Sciatic nerve (tissue), 2 donors: ENCODE data around the gene CMTM5. TPM values are rescaled to one million over a fixed set of nuclear protein-coding genes. Genes with fewer than 3 reads are reported as not detected.
"Not testable (repeated sequence)": the region's sequence is repeated elsewhere in the genome, so short reads cannot be mapped to it uniquely, and the experiment has no call there.

Experiments used
- ATAC-seq: fragments of 200-7000 bp; cut with Tn5 transposase; one replicate; pipeline ENCODE4 v1.9.1; 2020; ENCODE audit warnings: mild to moderate bottlenecking, moderate library complexity
- DNase-seq: peaks from one replicate; pipeline ENCODE4 v3.0.0-alpha.2; 2020; ENCODE audit warnings: low spot score
- intact Hi-C: fragments of 100-400 bp; cut with DNase I; formaldehyde crosslinking; loops from one replicate; pipeline ENCODE4 v1.14.2; 2022
- total RNA-seq: library from RNA; stranded (reverse); fragmentation: NEBNext Ultra II Directional; extraction: Animal tissue kit (Norgen Biotek cat#: 25700); gene quantifications from one replicate; pipeline ENCODE4 v1.2.1, GENCODE V29; 2021
- donor health status: DM: no; HTN: no; CAD: no.
- donor health status: DM: no; HTN: no; CAD: no.

The CMTM5 gene
- total RNA-seq, 1 donor from 2014 or later: 75.3 TPM

DNA sequence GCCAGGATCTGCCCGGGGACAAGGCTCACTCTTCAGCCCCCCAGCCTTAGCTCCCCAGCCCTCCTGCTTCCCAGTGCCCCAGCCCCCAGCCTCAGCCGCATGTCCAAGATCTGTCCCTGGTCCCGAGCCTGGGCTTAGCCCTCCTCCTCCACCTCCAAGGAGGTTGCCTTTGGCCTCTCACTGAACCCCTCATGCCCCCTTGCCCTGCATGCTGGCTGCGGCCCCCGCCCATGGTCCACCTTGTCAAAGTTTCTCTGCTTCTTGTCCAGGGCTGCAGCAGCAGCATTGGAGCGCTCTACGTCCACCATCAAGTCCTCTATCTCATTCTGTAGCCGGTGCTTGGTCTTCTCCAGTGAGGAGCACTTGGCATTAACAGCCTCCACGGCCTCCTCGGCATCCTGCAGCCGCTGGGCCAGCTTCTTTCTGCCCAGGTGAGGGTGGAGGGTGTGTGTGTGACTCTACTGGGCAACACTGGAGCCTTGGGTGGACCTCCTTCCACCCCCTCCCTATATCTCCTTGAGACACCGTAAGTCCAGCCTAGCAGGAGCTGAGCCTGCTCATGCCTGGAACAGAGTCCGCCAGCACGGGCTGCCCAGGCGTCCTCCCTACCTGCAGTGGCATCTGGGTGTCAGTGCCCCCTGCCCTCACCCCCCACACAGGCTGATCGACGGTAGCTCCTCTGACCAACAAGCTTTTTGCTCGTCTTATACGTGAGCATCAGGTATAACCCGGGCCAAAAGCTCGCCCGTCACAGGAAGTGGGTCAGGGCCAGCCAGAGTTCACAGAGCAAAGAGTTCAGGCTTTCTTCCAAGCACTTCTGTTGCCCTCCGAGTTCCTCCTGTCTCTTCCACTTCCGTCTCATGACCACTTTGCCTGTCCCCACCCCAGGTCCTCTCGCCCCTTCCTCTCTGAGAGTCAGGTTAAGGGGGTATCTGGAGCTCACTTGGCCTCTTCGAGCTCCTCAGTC, 11.4 kb downstream of the CMTM5 start:
- DNase-seq: no peak
- intact Hi-C loops: no loop called here
- ATAC-seq: no peak

DNA sequence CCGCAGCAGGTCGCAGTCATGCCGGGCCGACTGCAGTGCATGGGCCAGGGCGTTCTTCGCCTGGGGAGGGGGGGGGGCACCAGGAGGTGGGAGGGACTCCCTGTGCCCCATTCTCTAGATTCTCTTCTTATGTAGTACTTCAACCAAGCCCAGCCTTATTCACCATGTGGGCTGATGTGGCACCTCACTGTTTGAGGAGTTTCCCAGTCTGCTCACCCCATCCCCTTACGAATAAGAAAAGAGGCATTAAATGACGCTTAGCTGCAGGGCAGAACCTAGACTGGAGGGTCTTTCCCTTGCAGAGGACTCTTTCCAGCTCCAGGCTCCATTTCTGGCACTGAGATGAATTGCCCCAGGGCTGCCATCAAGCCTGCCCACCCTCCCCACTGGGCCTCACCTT, 12.2 kb downstream of the CMTM5 start:
- DNase-seq: no peak

DNA sequence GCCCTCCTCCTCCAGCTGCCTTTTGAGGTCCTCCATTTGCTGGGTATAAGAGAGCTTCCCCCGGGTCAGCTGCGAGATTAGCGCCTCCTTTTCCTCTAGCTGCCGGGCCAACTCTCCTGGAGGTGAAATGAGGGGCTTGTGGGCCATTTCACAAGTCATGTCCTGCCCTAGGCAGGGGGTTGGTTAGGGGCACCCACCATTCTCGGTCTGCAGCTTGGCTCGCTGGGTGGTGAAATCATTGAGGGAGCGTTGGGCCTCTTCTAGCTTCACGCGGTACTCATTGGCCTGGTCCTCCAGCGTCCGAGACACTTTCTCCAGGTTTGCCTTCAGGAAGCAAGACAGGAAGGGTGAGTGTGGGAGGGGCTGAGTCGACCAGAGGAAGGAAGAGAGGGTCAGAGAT, 12.6 kb downstream of the CMTM5 start:
- ATAC-seq: no peak
- intact Hi-C loops: no loop called here
- DNase-seq: no peak

More for the DNA sequence above, 12.2 kb downstream of the CMTM5 start:
- intact Hi-C loops: no loop called here
- no peak for ATAC-seq

DNA sequence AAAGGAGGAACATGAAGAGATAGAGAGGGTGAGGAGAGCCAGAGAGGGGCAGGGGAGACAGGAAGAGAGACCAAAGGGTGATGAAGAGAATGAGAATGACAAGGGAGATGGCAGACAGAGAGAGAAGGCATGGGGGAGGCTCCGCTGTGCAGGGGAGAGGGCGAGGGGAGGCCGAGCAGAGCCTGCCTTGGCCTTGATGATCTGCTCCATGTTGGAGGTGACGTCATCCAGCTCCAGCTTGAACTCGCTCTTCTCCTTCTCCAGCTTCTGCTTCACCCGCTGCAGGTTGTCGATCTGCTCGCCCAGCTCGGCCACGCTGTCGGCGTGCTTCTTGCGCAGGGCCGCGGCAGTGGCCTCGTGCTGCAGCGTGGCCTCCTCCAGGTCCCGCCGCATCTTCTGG, 13.0 kb downstream of the CMTM5 start:
- ATAC-seq, intact Hi-C loops, DNase-seq: not testable (repeated sequence)

DNA sequence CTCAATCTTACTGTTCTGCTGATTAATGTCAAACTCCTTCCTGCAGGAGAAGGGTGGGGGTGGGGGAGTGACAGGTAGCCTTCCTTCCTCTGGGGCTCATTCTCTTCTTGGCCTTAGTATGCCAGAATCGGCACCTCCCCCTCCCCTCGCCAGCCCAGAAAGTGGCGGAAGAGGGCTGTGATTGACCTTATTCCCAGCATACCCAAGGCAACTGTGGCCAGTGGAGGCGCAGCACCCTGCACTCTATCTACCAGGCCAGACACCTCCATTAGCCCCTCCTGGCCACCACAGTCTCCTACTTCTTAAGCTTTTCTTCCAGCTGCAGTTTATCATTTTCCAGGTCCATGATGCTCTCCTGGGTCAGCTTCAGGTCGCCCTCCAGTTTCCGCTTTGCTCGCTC, 15.8 kb downstream of the CMTM5 start:
- no peak for DNase-seq
- no peak for ATAC-seq
- intact Hi-C loops: no loop called here

DNA sequence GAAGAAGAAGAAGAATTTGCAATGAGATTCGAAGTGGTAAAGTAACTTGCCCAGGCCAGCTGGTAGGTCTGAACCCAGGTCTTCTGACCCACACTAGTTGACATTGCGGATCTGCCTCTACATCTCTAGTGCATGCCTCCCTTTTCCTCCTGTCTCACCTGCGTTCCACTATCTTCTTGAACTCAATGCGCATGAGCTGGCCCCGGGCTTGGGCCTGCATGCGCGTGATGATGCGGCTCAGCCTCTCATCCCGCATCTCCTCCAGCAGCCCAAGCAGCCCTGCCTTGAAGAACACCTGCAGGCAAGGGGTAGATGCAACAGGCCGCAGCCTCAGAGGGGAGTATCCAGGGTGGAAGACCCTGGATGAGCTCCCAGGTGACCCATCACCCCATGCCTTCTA, 19.3 kb downstream of the CMTM5 start:
- no peak for DNase-seq
- ATAC-seq: no peak
- intact Hi-C loops: no loop called here

DNA sequence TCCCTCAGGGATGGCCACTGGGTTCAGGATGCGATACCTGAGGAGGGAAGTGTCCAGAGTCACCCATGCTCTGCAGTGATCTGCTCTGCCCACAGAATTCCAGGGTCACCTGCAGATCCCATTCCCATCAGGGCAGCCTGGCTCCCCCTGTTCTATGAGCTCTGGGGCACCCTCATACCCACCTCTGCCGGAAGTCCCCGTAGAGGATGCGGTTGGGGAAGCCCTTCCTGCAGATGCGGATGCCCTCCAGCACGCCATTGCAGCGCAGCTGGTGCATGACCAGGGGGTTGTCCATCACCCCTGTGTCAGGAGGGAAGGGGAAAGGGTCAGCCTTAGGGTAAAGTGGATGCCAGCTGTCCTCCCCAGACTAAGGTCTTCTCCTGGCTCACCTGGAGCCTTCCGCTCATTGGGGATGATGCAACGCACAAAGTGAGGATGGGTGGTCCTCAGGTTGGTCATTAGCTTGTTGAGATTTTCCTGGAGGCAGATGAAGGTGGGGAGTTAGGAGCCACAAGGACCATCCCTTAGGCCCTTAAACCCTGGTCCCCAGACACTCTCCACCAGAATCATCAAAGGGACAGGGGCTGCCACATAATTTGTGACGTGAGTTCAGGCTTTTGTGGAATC, 20.0 kb downstream of the CMTM5 start:
- intact Hi-C loops: no loop called here
- DNase-seq: no peak
- ATAC-seq: no peak

DNA sequence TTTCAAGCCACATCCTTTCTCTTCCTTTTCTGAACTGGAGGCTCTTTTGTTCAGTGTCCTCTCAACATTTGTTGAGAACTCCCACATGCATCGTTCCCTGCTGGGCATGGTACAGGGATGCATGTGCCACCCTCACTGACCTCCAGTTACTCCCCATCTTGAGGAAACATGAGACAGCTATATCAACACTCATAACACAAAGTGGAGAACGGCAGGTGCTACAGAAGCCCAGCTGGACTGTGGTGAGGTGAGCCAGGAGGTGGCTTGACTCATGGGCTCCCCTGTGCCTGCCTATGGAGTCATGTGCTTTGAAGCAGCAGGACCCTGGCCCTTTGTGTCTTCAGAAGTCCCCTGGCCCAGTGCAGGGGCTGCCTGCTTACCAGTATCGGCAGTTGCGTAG, 21.5 kb downstream of the CMTM5 start:
- intact Hi-C loops: no loop called here
- ATAC-seq (no peak), DNase-seq (no peak)

DNA sequence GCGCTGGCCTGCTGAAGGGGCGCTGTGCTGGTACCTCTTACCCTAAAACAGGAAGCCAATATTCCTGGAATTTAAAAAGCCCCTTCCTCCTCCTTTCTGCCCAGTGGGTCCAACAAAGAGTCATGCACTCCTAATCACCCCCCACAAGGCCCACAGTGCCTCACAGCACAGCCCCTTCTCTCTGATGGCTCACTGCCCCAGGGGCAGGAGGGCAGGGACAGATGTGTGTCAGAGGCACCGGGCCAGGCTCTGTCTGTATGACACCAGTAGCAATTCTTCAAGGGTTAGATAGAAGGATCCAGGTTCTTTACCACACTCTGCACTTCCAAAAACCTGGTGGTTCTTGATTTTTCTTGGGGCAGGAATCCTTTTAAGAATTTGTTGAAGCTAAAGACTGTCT, 22.3 kb downstream of the CMTM5 start:
- intact Hi-C loops: no loop called here
- no peak for DNase-seq
- no peak for ATAC-seq

DNA sequence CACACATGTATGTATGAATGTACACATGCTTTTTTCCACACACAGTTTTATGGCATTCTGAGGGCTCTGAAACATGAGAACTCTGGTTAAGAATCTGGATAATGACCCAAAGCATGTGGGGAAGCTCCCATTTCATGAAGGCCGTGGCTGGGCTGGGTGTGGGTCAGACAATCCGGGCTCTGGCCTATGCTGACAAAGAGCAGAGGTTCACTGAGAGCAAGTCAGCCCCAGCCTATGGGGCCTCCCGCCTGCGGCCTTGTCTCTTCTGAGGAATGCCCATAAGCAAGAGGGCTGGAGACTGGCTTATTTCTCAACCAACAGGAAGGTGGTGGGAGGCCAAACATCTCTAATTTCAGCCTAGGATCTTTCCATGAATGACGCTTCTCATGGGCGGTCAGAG, 22.7 kb downstream of the CMTM5 start:
- intact Hi-C loops: no loop called here
- ATAC-seq (no peak), DNase-seq (no peak)

DNA sequence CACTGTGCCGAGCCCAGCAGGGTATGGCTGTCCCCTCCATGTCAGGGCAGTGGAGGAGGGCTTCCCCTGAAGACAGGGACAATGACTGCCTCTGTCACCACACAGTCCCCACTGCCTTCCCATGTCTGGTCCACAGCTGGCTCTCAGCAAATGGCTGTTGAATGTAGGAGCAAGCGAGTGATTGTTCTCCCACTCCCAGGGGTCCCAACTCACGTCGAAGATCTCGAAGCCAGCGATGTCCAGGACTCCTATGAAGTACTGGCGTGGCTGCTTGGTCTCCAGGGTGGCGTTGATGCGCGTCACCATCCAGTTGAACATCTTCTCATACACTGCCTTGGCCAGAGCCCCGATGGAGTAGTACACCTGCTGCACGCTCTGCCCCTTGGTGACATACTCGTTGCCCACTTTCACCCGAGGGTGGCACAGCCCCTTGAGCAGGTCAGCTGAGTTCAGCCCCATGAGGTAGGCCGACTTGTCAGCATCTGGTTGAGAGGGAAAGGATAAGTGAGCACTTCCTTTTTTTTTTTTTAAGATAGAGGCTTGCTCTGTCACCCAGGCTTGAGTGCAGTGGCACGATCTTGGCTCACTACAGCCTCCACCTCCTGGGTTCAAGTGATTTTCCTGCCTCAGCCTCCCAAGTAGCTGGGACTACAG, 23.8 kb downstream of the CMTM5 start:
- DNase-seq, intact Hi-C loops, ATAC-seq: not testable (repeated sequence)

DNA sequence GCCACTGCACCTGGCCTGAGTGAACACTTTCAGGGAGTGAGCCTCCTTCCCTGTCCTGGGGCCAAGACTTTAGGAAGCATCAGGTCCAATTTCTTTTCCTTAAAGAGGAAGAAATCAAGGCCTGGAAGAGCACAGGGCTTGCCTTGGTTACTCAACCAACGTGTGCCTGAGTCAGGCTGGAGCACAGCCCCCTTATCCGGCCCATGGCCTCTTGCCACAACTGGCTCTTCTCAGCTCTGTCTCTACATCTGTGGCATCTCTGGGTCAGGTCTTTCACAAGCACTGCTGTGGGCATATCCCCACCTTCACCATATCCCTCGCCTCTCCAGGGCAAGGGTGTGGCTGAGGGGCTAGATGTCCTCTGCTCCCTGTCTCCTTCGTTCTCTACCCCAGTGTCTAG, 24.4 kb downstream of the CMTM5 start:
- intact Hi-C loops: no loop called here
- ATAC-seq: no peak
- no peak for DNase-seq

DNA sequence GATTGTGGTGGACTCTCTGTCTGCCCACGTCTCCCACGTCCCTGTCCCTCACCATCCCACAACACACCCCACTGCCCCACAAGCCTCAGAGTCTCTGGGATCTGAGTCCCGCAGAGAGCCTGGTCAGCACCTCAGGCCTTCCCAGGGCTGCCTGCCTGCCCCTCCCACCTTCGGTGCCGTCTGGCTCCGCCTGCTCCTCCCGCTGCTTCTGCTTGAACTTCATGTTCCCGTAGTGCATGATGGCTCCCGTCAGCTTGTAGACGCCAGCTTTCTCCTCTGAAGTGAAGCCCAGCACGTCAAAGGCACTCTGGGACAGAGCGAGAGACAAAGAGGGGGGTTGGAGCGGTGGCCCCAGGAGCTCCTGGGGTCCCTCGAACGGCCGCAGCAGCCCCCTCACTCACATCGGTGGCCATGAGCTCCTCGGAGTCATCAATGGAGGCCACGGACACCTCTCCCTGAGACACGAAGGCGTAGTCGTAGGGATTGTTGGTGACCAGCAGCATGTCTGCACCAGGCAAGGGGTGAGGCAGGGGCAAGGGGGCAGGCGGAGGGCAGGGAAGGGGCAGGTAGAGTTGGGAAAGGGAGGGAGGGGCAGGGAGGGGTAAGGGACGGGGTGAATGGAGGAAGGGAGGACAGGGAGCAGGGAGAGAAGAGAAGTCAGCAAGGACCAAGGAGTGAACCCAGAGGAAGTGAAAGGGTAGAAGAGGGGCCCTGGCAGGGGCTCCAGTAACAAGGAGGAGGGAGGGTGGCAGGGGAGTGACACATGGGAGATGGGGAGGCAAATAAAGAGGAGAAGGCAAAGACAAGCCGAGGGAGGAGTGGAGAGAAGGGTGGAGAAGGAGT, 25.7 kb downstream of the CMTM5 start:
- DNase-seq (no peak), ATAC-seq (no peak)
- intact Hi-C loops: no loop called here

DNA sequence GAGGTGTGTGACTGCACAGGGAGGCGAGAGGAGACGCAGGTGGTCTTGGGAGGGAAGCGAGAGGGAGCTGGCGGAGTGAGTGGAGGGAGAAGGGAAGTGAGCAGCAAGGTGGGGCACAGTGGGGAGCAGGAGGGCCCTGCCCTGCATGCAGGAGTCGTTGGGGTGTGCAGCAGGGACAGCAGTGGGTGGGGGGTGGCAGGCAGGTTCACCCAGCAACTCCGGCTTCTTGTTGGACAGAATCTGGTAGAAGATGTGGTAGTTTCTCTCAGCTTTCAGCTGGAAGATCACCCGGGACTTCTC, 26.2 kb downstream of the CMTM5 start:
- intact Hi-C loops: no loop called here
- ATAC-seq: no peak
- DNase-seq: no peak

DNA sequence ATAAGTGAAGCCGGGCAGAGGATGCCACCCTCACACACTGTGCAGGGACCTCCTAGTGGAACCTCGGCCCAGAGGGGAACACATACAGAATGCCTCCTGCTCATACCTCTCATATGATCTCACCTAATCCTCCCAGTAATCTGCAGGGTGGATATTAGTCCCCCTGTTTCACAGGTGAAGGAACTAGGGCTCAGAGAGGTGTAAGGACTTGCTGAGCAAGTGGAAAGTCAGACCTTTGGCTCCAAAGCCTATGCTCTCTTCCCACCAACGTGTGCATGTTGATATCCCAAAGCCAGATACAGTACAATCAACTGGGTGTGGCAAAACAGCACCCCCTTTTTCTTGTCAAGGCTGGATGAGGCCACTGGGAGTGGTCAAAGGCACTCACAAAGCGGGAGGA, 27.1 kb downstream of the CMTM5 start:
- no peak for ATAC-seq
- DNase-seq: no peak
- intact Hi-C loops: no loop called here

DNA sequence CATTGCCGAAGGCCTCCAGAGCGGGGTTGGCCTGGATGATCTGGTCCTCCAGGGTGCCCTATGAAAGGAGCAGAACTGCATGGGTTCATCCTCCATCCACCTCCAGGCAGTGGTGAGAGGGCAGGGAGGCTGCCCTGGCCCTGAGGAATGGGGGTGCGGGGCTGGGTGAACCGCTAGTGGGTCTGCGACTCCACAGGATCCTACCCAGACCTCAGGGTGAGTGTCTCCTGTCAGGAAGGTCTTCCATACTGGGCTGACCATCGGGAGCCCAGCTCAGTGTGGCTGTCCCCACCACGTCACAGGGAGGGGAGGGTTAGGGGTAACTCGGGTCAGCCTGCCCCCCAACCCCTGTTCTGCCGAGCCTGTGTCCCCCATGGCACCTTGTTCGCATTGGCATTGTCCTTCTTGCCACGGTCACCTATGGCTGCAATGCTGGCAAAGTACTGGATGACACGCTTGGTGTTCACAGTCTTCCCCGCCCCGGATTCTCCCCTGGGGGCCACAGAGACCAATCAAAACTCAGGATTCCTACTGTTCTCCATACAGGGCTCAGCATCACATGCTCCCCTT, 27.6 kb downstream of the CMTM5 start:
- intact Hi-C loops: no loop called here
- ATAC-seq (no peak), DNase-seq (no peak)

DNA sequence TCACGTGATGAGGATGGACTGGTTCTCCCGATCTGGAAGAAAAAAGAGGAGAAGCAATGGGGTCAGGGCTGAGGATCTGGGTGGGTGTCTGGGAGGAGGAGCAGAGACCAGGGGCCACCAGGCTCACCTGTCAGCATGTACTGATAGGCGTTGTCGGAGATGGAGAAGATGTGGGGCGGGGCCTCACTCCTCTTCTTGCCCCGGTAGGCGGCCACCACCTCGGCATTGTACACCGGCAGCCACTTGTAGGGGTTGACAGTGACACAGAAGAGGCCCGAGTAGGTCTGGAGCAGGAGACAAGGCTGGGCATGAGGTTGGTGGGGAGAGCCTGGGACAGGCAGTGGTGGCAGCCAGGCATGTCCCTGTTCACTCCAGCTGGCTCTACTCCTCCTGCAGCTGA, 28.2 kb downstream of the CMTM5 start:
- intact Hi-C loops: no loop called here
- DNase-seq: no peak
- ATAC-seq: no peak

DNA sequence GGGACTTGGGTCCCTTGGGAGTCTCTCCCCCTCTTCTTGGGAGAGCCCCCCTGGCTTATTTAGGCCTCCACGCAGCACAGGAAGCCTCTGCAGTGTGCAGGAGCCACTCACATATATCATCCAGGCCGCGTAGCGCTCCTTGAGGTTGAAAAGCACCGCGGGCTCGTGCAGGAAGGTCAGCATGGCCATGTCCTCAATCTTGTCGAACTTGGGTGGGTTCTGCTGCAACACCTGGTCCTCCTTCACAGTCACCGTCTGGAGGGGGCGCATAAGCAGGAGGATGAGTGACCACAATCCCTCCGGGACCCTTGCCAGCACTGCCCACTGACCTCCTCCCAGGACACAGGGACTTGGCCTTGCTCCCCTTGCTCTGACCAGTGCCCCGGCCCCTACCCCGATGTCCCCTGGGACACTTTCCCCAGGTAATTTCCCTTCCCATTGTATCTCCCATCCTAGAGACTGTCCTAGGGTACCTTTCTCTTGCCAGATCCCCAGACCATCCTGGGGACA, 28.7 kb downstream of the CMTM5 start:
- DNase-seq (no peak), ATAC-seq (no peak)
- intact Hi-C loops: no loop called here

DNA sequence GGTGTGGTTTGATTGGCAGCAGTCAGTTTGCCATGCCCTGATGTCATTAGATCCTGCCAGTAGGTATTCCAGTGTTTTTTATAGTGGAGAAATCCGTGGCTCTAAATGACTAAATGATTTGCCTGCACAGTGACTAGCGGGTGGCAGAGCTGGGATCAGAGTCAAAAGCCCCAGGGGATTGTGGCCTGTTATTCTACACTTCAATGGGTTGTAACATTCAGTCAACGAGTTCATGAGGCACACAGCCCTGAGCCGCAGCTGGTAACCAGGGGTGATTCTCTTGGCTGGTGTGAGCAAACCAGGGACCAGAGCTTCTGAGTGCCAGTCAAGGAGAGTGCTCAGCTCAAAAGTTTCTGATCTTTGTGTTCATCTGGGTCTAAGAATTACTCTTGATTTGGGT, 29.4 kb downstream of the CMTM5 start:
- ATAC-seq (no peak), DNase-seq (no peak)
- intact Hi-C loops: no loop called here
